CD14-positive monocyte (primary cell): ENCODE results near the gene POP4. TPM values are rescaled to one million over a fixed set of nuclear protein-coding genes. Genes with fewer than 3 reads are reported as not detected.

Source experiments
- DNase-seq, 3 donors: peaks; one replicate each; pipeline ENCODE4 v3.0.0-alpha.2; 2011 to 2022
- H2AFZ ChIP-seq: 2 replicates; pipeline ENCODE4 v1.6.0; 2012; ENCODE audit warnings: mild to moderate bottlenecking, low read depth, low read length, inconsistent platforms; ENCODE audit not compliant: insufficient read depth, poor library complexity, severe bottlenecking
- H3K27ac ChIP-seq, 2 donors: 1 replicate in 1 of 2; 2 replicates in 1 of 2; pipeline ENCODE4 v1.5.1; 2012 to 2013; ENCODE audit warnings: low read length in 2 of 2, control low read depth in 1 of 2, inconsistent platforms in 1 of 2, low read depth in 1 of 2, mild to moderate bottlenecking in 1 of 2
- H3K27me3 ChIP-seq, 2 donors: one replicate each; pipeline versions ENCODE4 v1.6.0 to v1.6.1; 2011 to 2013; ENCODE audit warnings: low read length in 2 of 2; ENCODE audit not compliant: control insufficient read depth in 2 of 2, insufficient read depth in 2 of 2
- H3K36me3 ChIP-seq, 2 donors: replicated peaks in 1 of 2; 1 replicate in 1 of 2; 2 replicates in 1 of 2; pipeline versions ENCODE4 v1.5.1 to v1.6.1; 2012 to 2013; ENCODE audit warnings: low read length in 2 of 2, control low read depth in 1 of 2, inconsistent platforms in 1 of 2, mild to moderate bottlenecking in 1 of 2; ENCODE audit not compliant: insufficient read depth in 2 of 2, control insufficient read depth in 1 of 2
- H3K4me1 ChIP-seq, 2 donors: 1 replicate in 1 of 2; 2 replicates in 1 of 2; pipeline versions ENCODE4 v1.5.1 to v1.6.1; 2012 to 2013; ENCODE audit warnings: low read length in 2 of 2, control low read depth in 1 of 2, inconsistent platforms in 1 of 2, mild to moderate bottlenecking in 1 of 2, moderate library complexity in 1 of 2; ENCODE audit not compliant: insufficient read depth in 2 of 2, control insufficient read depth in 1 of 2
- H3K4me2 ChIP-seq: replicated peaks from 2 replicates; pipeline ENCODE3; 2012; ENCODE audit warnings: low read length, moderate library complexity, mild to moderate bottlenecking; ENCODE audit not compliant: poor library complexity, severe bottlenecking; ENCODE audit errors: extremely low read depth
- H3K4me3 ChIP-seq, 3 experiments: fragments of 200-600 bp in 1 of 3; sonication (generic) in 1 of 3; replicated peaks in 1 of 3; 1 replicate in 2 of 3; 2 replicates in 1 of 3; pipeline ENCODE4 v1.5.1; 2011 to 2013; ENCODE audit warnings: low read length in 3 of 3, mild to moderate bottlenecking in 3 of 3, control low read depth in 2 of 3, low read depth in 2 of 3, inconsistent platforms in 1 of 3, moderate library complexity in 1 of 3
- H3K79me2 ChIP-seq: 2 replicates; pipeline ENCODE4 v1.6.0; 2012; ENCODE audit warnings: mild to moderate bottlenecking, control low read depth, inconsistent platforms, low read length, moderate library complexity; ENCODE audit not compliant: insufficient read depth
- H3K9ac ChIP-seq: 2 replicates; pipeline ENCODE4 v1.6.0; 2017; ENCODE audit warnings: low read length, mild to moderate bottlenecking; ENCODE audit not compliant: insufficient read depth, poor library complexity, severe bottlenecking
- H3K9me3 ChIP-seq, 2 donors: replicated peaks in 1 of 2; 1 replicate in 1 of 2; 2 replicates in 1 of 2; pipeline versions ENCODE4 v1.5.1 to v1.6.1; 2012 to 2013; ENCODE audit warnings: low read length in 2 of 2, control low read depth in 1 of 2; ENCODE audit not compliant: control insufficient read depth in 1 of 2, insufficient read depth in 1 of 2
- H4K20me1 ChIP-seq: 2 replicates; pipeline ENCODE4 v1.6.0; 2012; ENCODE audit warnings: mild to moderate bottlenecking, low read length, control low read depth, moderate library complexity; ENCODE audit not compliant: insufficient read depth
- H3K27ac Mint-ChIP-seq, 7 donors: one replicate each; pipeline ENCODE4 v1.8.0; 2020; ENCODE audit warnings: mild to moderate bottlenecking in 7 of 7, mixed read lengths in 7 of 7, moderate library complexity in 6 of 7, inconsistent platforms in 2 of 7
- H3K27me3 Mint-ChIP-seq, 3 donors: one replicate each; pipeline ENCODE4 v1.8.0; 2021 to 2022; ENCODE audit warnings: low read depth in 3 of 3, mild to moderate bottlenecking in 3 of 3, mixed read lengths in 3 of 3, moderate library complexity in 3 of 3, inconsistent platforms in 1 of 3
- H3K36me3 Mint-ChIP-seq, 2 donors: one replicate each; pipeline ENCODE4 v1.8.0; 2020; ENCODE audit warnings: mixed read lengths in 2 of 2, inconsistent platforms in 1 of 2, mild to moderate bottlenecking in 1 of 2
- H3K4me1 Mint-ChIP-seq: one replicate; pipeline ENCODE4 v1.8.0; 2020; ENCODE audit warnings: mild to moderate bottlenecking, mixed read lengths
- H3K4me3 Mint-ChIP-seq, 2 donors: one replicate each; pipeline ENCODE4 v1.8.0; 2020; ENCODE audit warnings: mild to moderate bottlenecking in 2 of 2, mixed read lengths in 2 of 2, moderate library complexity in 1 of 2
- H3K9me3 Mint-ChIP-seq, 7 donors: one replicate each; pipeline ENCODE4 v1.8.0; 2020 to 2022; ENCODE audit warnings: mixed read lengths in 7 of 7, mild to moderate bottlenecking in 6 of 7, moderate library complexity in 6 of 7, inconsistent platforms in 2 of 7
- CTCF ChIP-seq: fragments of 200-600 bp; IDR thresholded peaks from one replicate; pipeline ENCODE4 v1.8.0; 2022; ENCODE audit warnings: antibody characterized with exemption, mild to moderate bottlenecking
- WGBS: methylation state at CpG from one replicate; pipeline ENCODE4 v1.1.5; 2013; ENCODE audit warnings: missing lambda C conversion rate; ENCODE audit not compliant: insufficient coverage; 5-methylcytosine and 5-hydroxymethylcytosine counted together
- intact Hi-C, 2 donors: fragments of 100-400 bp; cut with micrococcal nuclease; formaldehyde crosslinking; loops; one replicate each; pipeline versions ENCODE4 v1.15.0 to v1.15.1; 2023
- polyA plus RNA-seq, 3 donors: library from polyadenylated mRNA; depleted of rRNA in 1 of 3; unstranded in 2 of 3; stranded (reverse) in 1 of 3; fragments of 300-500 nt in 2 of 3; fragments of >200 nt in 1 of 3; fragmentation: Illumina TruSeq in 2 of 3; gene quantifications; 1 replicate in 2 of 3; 2 replicates in 1 of 3; pipeline ENCODE4 v1.2.3, GENCODE V29; 2012 to 2021

POP4 gene
- polyA plus RNA-seq, 3 donors: 49.9 to 162 (median 161) TPM

- Histone ChIP-seq H3K4me3 (no peak overlapping the region), H2AFZ (no peak overlapping the region), H3K4me2 (no peak overlapping the region), H3K27ac (no peak overlapping the region), H3K27me3 (no peaks in the 10 kb centered on the region), H4K20me1 (no peaks in the 10 kb centered on the region), H3K36me3 (no peaks in the 10 kb centered on the region), H3K9me3 (peaks cover 10 to 11% of the 10 kb centered on the region in 2 donors), H3K9ac (no peak overlapping the region), H3K4me1 (no peaks in the 10 kb centered on the region), H3K79me2 (no peaks in the 10 kb centered on the region)
- no peak for DNase-seq
- peaks cover 6 to 17% (median 10%) of the 10 kb centered on the region in 7 donors for H3K9me3 Mint-ChIP-seq
- TF ChIP-seq CTCF: no peak
- 91% methylated on average over 6 of the region's 11 CpGs for WGBS
- H3K27me3 Mint-ChIP-seq: peaks cover 4 to 10% (median 4%) of the 10 kb centered on the region in 3 donors
- no peak overlapping the region for H3K27ac Mint-ChIP-seq
- no peak overlapping the region for H3K4me3 Mint-ChIP-seq
- H3K4me1 Mint-ChIP-seq: no peaks in the 10 kb centered on the region
- H3K36me3 Mint-ChIP-seq: no peaks in the 10 kb centered on the region
- intact Hi-C loops: no loop called here
Measured at GRCh38 chr19:29563486-29564101, 42.5 kb upstream of the POP4 start.

- H3K4me1 Mint-ChIP-seq: no peaks in the 10 kb centered on the region
- no peaks in the 10 kb centered on the region for H3K36me3 Mint-ChIP-seq
- Histone ChIP-seq H3K4me3 (no peak overlapping the region), H3K9me3 (peaks cover 8 to 11% of the 10 kb centered on the region in 2 donors), H4K20me1 (no peaks in the 10 kb centered on the region), H3K36me3 (no peaks in the 10 kb centered on the region), H3K27ac (no peak overlapping the region), H3K27me3 (no peaks in the 10 kb centered on the region), H3K9ac (no peak overlapping the region), H2AFZ (no peak overlapping the region), H3K4me1 (no peaks in the 10 kb centered on the region), H3K4me2 (no peak overlapping the region), H3K79me2 (no peaks in the 10 kb centered on the region)
- intact Hi-C loops: no loop called here
- WGBS: 63% methylated on average over 4 of the region's 11 CpGs
- no peak overlapping the region for H3K27ac Mint-ChIP-seq
- H3K4me3 Mint-ChIP-seq: no peak overlapping the region
- peaks cover 4 to 10% (median 4%) of the 10 kb centered on the region in 3 donors for H3K27me3 Mint-ChIP-seq
- no peak for TF ChIP-seq CTCF
- no peak for DNase-seq
- H3K9me3 Mint-ChIP-seq: peaks cover 3 to 16% (median 9%) of the 10 kb centered on the region in 7 donors
Measured at GRCh38 chr19:29564574-29565005, 41.5 kb upstream of the POP4 start.
